GM18498 (cell line): ENCODE data around the gene CCDC170.

Experiments used
- ATAC-seq: cut with Tn5 transposase; IDR thresholded peaks from one replicate; pipeline ENCODE4 v1.9.1; 2021; ENCODE audit warnings: mild to moderate bottlenecking, moderate library complexity; ENCODE audit not compliant: unreplicated experiment

The CCDC170 gene

GRCh38 chr6:151610326-151610725 lies 116.5 kb downstream of the CCDC170 start:
- no peak for ATAC-seq

GRCh38 chr6:151614630-151615029 lies 120.8 kb downstream of the CCDC170 start:
- ATAC-seq, result no peak

DNA sequence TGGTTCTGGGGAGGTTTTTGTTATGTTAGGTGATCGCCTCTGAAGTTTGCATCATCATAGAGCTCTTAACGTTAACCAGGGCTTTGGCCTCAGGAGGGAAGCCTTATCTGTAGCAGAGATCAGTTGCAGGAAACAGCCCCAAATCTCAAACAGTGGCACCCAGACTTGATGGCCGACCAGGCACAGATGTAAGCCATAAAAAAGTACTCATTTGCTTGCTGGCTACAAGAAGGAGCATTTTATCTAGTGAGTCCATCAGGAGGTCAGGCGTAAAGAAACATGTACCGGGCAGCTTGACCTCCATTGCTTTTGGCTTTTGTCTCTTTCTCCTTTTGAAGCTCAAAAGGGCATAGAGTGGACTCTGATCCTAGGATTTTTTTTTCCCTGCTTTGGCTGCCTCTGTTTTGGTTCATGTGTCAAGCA lies 122.3 kb downstream of the CCDC170 start:
- ATAC-seq, result no peak

- no peak for ATAC-seq
These were observed 122.8 kb downstream of the CCDC170 start for GRCh38 chr6:151616600-151616999.

DNA sequence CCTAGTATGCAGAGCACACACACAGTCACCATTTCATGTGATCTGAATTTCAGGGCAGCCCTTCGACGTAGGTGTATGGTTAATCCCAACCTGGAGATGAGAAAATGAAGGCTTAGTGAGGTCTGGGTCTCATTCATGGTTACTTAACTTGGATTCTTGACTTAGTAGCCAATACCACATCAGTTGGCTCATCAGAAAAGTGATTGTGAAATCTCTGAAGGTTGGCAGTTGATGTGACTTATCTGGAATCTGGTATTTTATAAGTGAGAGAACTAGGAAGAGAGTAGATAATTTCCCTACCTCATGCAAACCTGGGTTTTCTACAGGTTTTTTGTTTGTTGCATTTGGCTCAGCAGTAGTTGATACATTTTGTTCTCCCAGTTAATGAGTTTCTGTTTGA lies 123.7 kb downstream of the CCDC170 start:
- ATAC-seq, result no peak

DNA sequence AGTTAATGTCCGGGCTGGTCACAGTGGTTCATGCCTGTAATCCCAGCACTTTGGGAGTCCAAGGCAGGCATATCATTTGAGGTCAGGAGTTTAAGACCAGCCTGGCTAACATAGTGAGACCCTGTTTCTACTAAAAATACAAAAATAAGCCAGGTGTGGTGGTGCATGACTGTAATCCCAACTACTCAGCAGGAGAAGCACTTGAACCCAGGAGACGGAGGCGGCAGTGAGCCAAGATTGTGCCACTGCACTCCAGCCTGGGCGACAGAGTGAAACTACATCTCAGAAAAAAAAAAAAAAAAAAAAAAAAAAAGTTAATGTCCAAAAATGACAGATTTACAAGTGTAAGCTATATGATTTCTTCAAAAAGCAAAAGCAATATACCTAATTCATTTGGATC lies 124.9 kb downstream of the CCDC170 start:
- no peak for ATAC-seq

- no peak for ATAC-seq
These were observed 126.4 kb downstream of the CCDC170 start for GRCh38 chr6:151620179-151620578.

- ATAC-seq, result no peak
These were observed 130.3 kb downstream of the CCDC170 start for GRCh38 chr6:151624071-151624470.

- no peak for ATAC-seq
These were observed 130.7 kb downstream of the CCDC170 start for GRCh38 chr6:151624481-151624880.

DNA sequence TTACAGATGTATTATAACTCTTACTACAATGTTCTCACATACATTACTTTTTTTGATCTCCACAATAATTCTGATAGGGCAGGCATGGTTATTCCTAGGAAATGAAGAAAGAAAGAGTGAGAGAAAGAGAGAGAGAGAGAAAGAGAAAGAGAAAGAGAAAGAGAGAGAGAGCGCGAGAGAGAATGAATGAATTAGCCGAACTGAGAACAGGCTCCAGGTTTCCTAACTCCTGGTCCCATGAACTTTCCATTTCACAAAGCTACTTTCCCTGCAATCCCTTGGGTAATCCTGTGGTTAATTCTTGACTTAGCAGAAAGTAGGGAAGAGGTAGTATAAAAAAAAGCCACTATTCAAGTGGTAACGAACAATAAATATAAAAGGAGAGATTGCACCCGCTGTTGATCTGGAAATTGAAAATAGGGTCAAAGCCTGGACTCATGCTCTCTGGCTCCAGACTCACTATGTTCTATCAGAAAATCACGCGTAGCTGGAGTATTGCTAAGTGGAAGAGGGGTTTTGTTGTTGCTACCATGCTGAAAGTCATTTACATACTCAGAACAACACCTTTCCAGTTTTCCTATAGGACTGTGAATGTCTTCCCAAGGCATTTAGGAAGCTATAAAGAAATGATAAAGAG lies 131.2 kb downstream of the CCDC170 start:
- no peak for ATAC-seq

GRCh38 chr6:151627689-151628444 lies 134.1 kb downstream of the CCDC170 start:
- ATAC-seq, result peak; percentile 73

GRCh38 chr6:151629791-151630190 lies 136.0 kb downstream of the CCDC170 start:
- no peak for ATAC-seq

- no peak for ATAC-seq
These were observed 136.6 kb downstream of the CCDC170 start for GRCh38 chr6:151630387-151630786.

- no peak for ATAC-seq
These were observed 137.3 kb downstream of the CCDC170 start for GRCh38 chr6:151630991-151631655.

DNA sequence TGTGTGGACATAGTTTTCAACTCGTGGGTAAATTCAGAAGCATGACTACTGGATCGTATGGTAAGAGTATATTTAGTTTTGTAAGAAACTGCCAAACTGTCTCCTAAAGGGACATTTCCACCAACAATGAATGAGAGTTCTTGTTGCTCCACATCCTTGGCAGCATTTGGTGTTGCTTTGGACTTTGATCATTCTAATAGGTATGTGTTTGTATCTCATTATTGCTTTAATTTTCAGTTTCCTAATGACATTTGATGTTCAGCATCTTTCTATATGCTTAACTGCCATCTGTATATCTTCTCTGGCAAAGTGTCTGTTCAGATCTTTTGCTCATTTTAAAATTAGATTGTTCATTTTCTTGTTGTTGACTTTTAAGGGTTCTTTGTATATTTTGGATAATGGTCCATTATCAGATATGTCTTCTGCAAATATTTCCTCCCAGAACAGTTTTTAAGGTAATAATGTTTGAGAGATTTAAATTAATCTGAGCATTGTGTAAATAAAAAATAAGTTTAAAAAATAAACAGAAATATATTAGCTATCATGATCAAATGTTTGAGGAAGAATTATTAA lies 138.7 kb downstream of the CCDC170 start:
- no peak for ATAC-seq

DNA sequence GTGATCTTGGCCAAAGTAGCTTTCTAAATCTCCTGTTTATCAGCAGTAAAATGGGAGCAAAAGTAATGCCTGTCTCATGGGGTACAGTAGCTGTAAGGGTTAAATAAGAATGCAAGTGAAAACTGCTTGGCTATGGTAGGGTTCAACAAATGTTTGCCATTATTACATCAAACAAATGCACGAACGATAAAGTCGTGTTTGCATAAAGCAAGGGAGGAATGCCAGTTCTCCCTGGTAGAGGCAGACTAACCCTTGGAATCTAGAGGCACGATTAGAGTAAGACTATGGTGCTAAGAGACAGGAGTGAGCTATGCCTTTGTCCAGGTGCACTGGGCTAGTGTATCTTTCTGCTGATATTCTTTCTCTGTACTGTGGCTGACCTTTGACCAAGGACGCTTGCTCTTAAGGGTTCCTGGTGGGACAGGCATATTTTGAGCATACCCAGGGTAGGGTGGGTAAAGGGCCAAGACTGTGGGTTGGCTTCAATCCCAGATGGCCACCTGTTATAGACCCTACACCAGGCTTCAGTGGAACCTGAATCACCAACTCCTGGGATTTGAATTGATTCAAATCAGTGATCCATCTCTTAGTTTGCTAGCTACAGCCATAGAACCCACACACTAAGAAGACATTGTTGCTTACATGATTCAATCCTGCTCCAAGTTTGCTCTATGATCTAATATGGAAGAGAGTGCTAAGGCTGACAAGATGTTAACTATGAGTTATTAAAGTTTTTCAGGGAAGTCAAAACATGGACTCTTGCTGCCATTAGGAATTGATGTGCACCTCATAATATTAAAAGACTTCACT lies 139.9 kb downstream of the CCDC170 start:
- no peak for ATAC-seq

DNA sequence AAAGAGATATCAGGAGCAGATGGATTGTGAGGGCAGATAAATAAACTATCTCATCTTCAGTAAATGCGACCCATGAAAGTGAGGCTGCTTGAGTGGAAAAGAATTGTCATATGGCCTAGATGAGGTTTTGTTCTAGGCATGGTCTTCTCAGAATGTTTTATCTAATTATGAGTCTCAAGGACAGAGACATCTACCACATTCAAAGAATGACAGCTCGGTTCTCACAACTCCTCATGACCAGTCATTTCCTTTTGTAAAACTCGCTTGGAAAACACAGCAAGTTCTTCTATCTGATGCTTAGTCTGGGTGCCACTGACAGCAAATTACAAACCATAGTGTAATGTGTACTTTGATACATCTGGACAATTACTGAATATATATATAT lies 140.5 kb downstream of the CCDC170 start:
- ATAC-seq, result no peak

DNA sequence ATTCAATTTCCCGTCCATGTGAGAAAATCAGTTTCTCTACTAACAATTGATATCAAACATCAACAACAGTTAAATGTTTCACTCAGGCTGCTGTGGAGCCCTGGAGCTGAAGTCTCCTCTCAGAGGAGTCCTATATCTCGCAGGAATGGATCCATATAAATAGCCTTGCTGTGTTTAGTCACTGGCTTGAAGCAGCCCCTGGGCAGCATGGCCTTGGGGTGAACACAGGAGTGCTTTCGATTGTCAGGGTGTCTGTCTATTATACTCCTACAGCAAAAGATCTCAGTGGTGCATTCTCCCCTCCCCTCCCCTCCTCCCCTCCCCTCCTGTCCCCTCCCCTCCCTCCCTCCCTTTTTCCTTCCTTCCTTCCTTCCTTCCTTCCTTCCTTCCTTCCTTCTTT lies 141.9 kb downstream of the CCDC170 start:
- ATAC-seq, result no peak

DNA sequence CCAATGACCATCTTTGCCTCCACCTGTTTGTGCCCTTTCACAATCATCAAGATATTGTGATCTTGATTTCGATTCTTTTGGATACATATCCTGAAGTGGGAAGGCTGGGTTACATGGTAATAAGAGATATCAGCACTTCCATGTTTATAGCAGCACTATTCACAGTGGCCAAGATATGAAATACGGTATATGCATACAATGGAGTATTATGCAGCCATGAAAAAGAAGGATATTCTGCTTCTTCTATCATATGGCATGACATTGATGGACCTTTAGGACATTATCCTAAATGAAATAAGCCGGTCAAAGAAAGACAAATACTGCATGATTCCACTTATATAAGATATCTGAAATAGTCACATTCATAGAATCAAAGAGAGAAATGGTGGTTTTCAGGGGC lies 144.0 kb downstream of the CCDC170 start:
- no peak for ATAC-seq

DNA sequence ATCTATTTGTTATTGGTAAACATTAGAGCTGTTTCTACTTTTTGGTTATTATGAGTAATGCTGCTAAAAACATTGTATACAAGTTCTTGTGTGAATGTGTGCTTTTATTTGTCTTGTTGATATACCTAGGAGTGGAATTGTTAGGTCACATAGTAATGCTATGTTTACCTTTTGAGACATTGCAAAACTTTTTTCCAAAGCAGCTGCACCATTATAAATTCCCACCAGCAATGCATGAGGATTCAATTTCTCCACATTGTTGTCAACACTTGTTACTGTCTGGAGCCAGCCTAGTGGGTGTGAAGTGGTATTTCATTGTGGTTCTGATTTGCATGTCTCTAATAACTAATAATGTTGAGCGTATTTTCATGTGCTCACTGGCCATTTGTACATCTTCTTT lies 145.9 kb downstream of the CCDC170 start:
- ATAC-seq, result no peak

GRCh38 chr6:151641028-151641427 lies 147.2 kb downstream of the CCDC170 start:
- ATAC-seq, result no peak
